Muscle layer of colon (tissue), 2 donors: ENCODE data around the gene MAML3.

ENCODE experiments used
- H3K27ac ChIP-seq: one replicate; pipeline ENCODE4 v1.7.0; 2013; ENCODE audit warnings: low read depth, mild to moderate bottlenecking, low read length, moderate library complexity
- H3K27me3 ChIP-seq, 2 donors: one replicate each; pipeline ENCODE4 v1.7.0; 2013; ENCODE audit warnings: low read length in 2 of 2, mild to moderate bottlenecking in 2 of 2; ENCODE audit not compliant: insufficient read depth in 2 of 2, control insufficient read depth in 1 of 2
- H3K36me3 ChIP-seq: one replicate; pipeline ENCODE4 v1.7.0; 2013; ENCODE audit warnings: mild to moderate bottlenecking, low read length; ENCODE audit not compliant: insufficient read depth
- H3K4me1 ChIP-seq: one replicate; pipeline ENCODE4 v1.7.0; 2013; ENCODE audit warnings: mild to moderate bottlenecking, low read length; ENCODE audit not compliant: insufficient read depth
- H3K4me3 ChIP-seq, 2 donors: one replicate each; pipeline ENCODE4 v1.7.0; 2013; ENCODE audit warnings: low read length in 2 of 2, low read depth in 1 of 2, mild to moderate bottlenecking in 1 of 2, moderate library complexity in 1 of 2
- H3K9ac ChIP-seq: one replicate; pipeline ENCODE4 v1.7.0; 2013; ENCODE audit warnings: low read length
- H3K9me3 ChIP-seq: one replicate; pipeline ENCODE4 v1.7.0; 2013; ENCODE audit warnings: mild to moderate bottlenecking, low read length
- donor health status: abdominal sarcoma.
- donor health status: Adenocarcinoma of cecum.

Gene MAML3

GRCh38 chr4:139910106-139910505, 243.9 kb downstream of the MAML3 start:
- Histone ChIP-seq H3K4me1 (peaks cover 27% of the 10 kb centered on the region), H3K9ac (no peak overlapping the region)

GRCh38 chr4:139908636-139909437, 245.1 kb downstream of the MAML3 start:
- Histone ChIP-seq H3K4me1 (peaks cover 15% of the 10 kb centered on the region), H3K9me3 (no peaks in the 10 kb centered on the region)

More at GRCh38 chr4:139910106-139910505, 243.9 kb downstream of the MAML3 start:
- Histone ChIP-seq H3K27ac (no peak overlapping the region), H3K36me3 (no peaks in the 10 kb centered on the region), H3K4me3 (no peak overlapping the region), H3K27me3 (no peaks in the 10 kb centered on the region), H3K9me3 (no peaks in the 10 kb centered on the region)

DNA sequence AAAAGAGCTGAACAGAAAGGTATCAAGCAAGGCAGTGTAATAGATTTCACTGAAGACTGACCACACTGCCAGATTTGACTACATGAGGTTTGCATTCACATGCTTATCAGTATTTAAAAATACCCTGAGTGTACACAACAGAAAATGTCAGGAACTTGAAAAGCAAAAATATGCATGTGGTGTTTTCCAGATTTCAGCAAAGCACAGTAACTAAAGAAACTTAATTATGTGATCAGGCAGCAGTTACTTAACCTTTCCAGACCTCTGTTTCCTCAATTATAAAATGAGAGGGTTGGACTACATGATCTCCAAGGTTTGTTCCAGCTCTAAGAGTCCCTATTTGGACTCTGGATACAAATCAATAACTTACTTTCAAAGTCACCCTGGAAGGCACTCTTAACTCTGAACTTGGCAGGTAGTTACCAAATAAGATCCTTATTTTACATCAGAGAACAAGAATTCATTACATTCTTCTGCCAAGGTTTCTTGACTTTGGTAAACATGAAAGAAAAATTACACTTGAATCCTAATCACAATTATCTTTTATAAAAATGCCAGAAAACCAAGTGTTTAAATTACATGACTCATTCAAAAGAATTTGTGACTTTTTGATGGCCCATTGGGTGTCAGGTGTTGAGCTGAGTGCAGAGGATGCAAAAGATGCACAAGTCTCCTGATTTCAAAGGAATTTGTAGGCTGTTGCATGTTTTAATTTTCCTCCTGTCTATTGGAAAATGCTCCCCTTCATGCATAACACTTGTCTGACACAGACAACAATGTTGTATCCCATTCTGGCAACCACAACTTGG, 246.8 kb downstream of the MAML3 start:
- Histone ChIP-seq H3K27me3 (no peaks in the 10 kb centered on the region), H3K4me3 (no peak overlapping the region), H3K9me3 (no peaks in the 10 kb centered on the region), H3K27ac (no peak overlapping the region), H3K4me1 (no peaks in the 10 kb centered on the region), H3K36me3 (no peaks in the 10 kb centered on the region), H3K9ac (no peak overlapping the region)

More at GRCh38 chr4:139908636-139909437, 245.1 kb downstream of the MAML3 start:
- H3K36me3 ChIP-seq = no peaks in the 10 kb centered on the region
- no peak overlapping the region for H3K27ac ChIP-seq
- no peak overlapping the region for H3K4me3 ChIP-seq
- H3K27me3 ChIP-seq = no peaks in the 10 kb centered on the region
- H3K9ac ChIP-seq = no peak overlapping the region

- H3K27me3 ChIP-seq = no peaks in the 10 kb centered on the region
These were observed 248.5 kb downstream of the MAML3 start for GRCh38 chr4:139905489-139905888.

DNA sequence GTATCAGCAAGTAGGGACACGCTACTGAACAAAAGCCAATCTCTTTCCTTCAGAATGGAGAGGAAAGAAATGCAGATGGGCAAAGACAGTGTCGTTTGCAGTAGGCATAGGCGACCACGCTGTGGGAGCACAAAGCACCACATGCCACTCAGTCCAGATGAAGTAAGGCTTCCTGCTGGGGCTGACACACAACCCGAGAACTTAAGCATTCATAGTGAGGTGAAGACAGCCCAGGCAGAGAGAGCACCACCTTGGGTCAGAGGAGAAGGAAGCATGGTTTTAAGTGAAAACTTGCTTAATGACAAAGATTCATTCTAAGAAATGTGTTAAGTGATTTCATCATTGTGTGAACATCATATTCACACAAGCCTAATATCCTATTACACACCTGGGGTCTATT, 249.6 kb downstream of the MAML3 start:
- Histone ChIP-seq H3K27me3 (no peaks in the 10 kb centered on the region), H3K4me3 (no peak overlapping the region), H3K9ac (no peak overlapping the region), H3K27ac (no peak overlapping the region), H3K9me3 (no peaks in the 10 kb centered on the region), H3K4me1 (peaks cover 7% of the 10 kb centered on the region), H3K36me3 (no peaks in the 10 kb centered on the region)

More at GRCh38 chr4:139905489-139905888, 248.5 kb downstream of the MAML3 start:
- Histone ChIP-seq H3K9ac (no peak overlapping the region), H3K4me3 (no peak overlapping the region), H3K9me3 (no peaks in the 10 kb centered on the region), H3K36me3 (no peaks in the 10 kb centered on the region), H3K4me1 (peaks cover 7% of the 10 kb centered on the region), H3K27ac (no peak overlapping the region)

DNA sequence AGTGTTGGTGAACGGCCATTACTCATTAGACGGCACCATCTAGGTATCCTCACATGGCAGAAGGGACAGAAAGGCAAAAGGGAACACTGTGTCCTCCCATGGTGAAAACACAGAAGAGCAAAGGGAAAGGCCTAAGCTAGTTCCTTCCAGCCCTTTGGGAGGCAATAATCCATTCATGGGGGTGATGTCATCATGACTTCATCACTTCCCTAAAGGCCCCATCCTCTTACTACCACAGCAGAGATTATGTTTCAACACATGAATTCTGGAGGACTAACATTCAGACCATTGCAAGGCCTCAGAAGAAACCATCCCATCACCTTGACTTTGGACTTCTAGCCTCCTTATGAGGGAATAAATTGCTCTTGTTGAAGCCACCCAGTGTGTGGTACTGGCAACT, 250.1 kb downstream of the MAML3 start:
- Histone ChIP-seq H3K4me3 (no peak overlapping the region), H3K27me3 (no peaks in the 10 kb centered on the region), H3K9me3 (no peaks in the 10 kb centered on the region), H3K36me3 (no peaks in the 10 kb centered on the region), H3K27ac (no peak overlapping the region), H3K9ac (no peak overlapping the region), H3K4me1 (peaks cover 7% of the 10 kb centered on the region)

GRCh38 chr4:139902321-139903320, 251.4 kb downstream of the MAML3 start:
- Histone ChIP-seq H3K27me3 (no peaks in the 10 kb centered on the region), H3K9ac (peak overlapping the region; percentile 59), H3K9me3 (no peaks in the 10 kb centered on the region), H3K27ac (peak overlapping the region; percentile 55), H3K36me3 (no peaks in the 10 kb centered on the region), H3K4me1 (peaks cover 7% of the 10 kb centered on the region), H3K4me3 (peak overlapping the region; percentile 21 to 79)

- no peaks in the 10 kb centered on the region for H3K9me3 ChIP-seq
- H3K4me3 ChIP-seq = peak overlapping the region; percentile 21 to 79
- H3K27me3 ChIP-seq = no peaks in the 10 kb centered on the region
- peak overlapping the region; percentile 55 for H3K27ac ChIP-seq
- peaks cover 7% of the 10 kb centered on the region for H3K4me1 ChIP-seq
- H3K9ac ChIP-seq = peak overlapping the region; percentile 59
- H3K36me3 ChIP-seq = no peaks in the 10 kb centered on the region
These were observed 252.3 kb downstream of the MAML3 start for GRCh38 chr4:139901531-139902320.

GRCh38 chr4:139900964-139901376, 253.0 kb downstream of the MAML3 start:
- Histone ChIP-seq H3K9ac (no peak overlapping the region), H3K27me3 (no peaks in the 10 kb centered on the region), H3K4me1 (peaks cover 7% of the 10 kb centered on the region), H3K9me3 (no peaks in the 10 kb centered on the region), H3K4me3 (peak overlapping the region in 1 of 2 donors; percentile 79), H3K27ac (no peak overlapping the region), H3K36me3 (no peaks in the 10 kb centered on the region)

DNA sequence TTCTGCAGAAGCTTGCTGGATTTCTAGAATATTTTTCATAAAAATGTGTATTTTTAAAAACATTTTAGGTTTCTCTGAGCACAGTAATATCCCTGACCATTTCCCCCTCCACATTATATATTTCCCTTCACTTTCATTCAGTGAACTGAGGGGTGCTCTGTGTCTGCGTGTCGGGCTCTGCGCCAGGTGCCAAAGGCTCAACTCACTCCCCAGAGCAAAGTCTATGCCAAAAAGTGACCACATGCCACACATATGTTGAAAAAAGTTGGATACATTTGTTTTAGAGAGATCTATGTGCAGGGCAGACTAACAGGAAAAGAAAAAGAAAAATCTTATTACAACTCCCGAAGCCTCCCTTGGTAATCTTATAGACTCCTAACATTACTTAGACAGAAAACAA, 254.6 kb downstream of the MAML3 start:
- H3K9me3 ChIP-seq = no peaks in the 10 kb centered on the region
- H3K27ac ChIP-seq = no peak overlapping the region

More for the DNA sequence above, 254.6 kb downstream of the MAML3 start:
- no peak overlapping the region for H3K9ac ChIP-seq
- peaks cover 7% of the 10 kb centered on the region for H3K4me1 ChIP-seq
- H3K36me3 ChIP-seq = no peaks in the 10 kb centered on the region
- no peak overlapping the region for H3K4me3 ChIP-seq
- no peaks in the 10 kb centered on the region for H3K27me3 ChIP-seq
